Right lung (tissue), 5 donors: ENCODE data around the gene EPHA8. TPM values are rescaled to one million over a fixed set of nuclear protein-coding genes. Genes with fewer than 3 reads are reported as not detected.
A peak's percentile ranks its signal among the peaks of the same experiment; 100 is the strongest.

Experiments
- DNase-seq, 2 donors: peaks; one replicate each; pipeline ENCODE4 v3.0.0-alpha.2; 2013
- polyA plus RNA-seq, 5 donors: library from polyadenylated mRNA; unstranded; fragments of 120-200 nt; gene quantifications; one replicate each; pipeline versions ENCODE4 v1.2.1 to v1.2.3, GENCODE V29; 2013; ENCODE audit warnings: inconsistent platforms in 1 of 5, low replicate concordance in 1 of 5; ENCODE audit not compliant: insufficient read length in 5 of 5, insufficient read depth in 1 of 5

Gene EPHA8
- polyA plus RNA-seq, 5 donors: 0.23 TPM; not detected in 4

DNA sequence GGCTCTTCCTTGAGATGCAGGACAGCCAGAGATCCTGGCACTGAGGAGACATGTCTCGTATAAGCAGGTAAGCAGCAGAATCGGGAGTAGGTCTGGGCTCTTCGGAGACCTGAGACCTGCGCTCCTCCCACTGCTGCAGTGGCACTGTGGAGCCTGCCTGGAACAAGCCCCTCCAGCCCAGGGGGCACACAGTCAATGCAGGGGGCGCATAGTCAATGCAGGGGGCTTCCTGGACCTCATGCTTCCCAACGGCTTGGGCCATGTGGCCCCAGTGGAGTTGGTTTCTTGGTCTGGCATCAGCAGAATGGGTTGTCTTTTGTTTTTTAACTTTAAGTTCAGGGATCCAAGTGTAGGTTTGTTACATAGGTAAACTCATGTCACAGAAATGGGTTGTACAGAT, 27.9 kb upstream of the EPHA8 start:
- no peak for DNase-seq

DNA sequence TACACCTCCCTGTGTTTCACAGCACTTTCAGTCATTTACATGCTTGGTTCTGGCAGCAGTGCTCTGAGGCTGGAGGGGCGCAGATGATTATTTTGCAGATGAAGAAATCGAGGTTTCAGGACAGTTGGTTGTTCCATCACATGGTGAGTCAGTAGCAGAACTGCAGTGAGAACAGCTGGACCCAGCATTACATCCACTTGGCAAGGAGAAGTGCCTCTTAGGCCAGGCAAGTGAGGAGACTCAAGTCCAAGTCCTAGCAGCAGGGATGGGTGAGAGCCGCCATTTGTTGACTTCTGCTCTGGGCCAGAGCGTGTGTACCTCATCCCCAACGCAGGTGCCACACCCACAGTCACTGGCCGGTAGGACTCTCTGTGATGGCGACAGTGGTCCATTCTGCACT, 26.8 kb upstream of the EPHA8 start:
- DNase-seq: peak in 1 of 2 donors; percentile 24

DNA sequence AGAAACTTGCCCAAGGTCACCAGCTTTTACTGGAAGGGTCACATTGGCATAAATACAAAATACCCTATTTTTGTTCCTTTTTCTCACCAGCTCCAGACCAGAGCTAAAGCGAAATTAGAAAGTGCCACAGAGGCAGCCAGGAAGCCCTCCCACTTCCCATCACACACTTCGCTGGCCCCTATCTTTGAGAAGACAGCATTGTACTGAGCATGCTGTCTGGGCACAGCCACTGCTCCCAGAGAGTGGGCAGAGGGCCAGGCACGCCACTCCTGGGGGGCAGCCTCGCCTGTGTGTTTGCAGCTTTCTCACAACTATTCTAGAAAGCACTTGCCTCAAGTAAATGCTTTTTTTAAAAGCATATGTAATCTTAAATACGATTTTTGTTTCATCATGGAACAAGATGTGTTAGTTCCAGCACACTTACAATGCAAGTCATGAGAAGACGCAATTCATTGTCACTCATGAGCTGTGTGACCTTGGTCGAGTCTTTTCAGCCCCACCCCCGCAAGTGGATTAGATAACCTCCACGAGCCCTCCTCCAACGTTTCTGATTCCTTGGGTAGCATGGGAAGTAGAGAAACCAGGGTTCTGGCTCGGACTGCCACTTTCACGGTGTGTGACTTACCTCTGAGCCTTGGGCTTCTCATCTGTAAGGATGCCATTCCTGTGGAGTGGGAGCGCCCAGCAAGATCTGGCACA, 25.7 kb upstream of the EPHA8 start:
- DNase-seq: no peak

DNA sequence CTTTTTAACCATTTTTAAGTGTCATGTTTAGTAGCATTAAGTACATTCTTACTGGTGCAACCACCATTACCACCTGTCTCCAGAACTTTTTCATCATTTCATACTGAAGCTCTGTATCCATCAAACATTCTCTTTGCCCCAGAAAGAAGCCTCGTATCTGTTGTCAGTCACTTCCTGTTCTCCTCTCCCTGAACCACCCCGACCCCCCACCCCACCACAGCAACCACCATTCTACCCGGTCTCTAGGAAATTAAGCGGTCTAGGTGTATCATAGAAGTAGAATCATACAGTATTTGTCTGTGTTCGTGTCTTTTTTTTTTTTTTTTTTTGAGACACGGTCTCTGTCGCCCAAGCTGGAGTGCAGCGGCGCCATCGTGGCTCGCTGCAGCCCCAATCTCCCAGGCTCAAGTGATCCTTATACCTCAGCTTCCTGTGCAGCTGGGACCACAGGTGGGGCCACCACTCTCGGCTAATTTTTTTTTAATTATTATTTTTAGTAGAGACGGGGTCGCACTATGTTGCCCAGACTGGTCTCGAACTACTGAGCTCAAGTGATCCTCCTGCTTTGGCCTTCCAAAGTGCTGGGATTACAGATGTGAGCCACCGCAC, 23.7 kb upstream of the EPHA8 start:
- DNase-seq: no peak

DNA sequence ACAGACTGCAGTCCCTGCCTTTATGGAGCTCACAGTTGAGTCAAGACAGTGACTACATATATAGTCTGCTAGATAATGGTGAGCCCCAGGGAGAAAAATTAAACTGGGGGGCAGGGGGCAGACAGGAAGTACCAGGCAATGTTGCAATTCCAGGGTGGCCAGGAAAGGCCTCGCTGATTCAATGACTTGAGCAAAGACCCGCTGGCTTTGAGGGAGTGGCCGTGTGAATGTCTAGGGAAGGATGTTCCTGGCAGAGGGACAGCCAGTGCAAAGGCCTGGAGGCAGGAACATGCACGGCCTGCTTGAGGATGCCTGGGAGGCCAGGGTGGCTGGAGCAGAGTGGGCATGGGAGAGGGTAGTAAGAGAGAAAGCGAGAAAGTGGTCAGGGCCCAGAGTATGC, 23.0 kb upstream of the EPHA8 start:
- no peak for DNase-seq

DNA sequence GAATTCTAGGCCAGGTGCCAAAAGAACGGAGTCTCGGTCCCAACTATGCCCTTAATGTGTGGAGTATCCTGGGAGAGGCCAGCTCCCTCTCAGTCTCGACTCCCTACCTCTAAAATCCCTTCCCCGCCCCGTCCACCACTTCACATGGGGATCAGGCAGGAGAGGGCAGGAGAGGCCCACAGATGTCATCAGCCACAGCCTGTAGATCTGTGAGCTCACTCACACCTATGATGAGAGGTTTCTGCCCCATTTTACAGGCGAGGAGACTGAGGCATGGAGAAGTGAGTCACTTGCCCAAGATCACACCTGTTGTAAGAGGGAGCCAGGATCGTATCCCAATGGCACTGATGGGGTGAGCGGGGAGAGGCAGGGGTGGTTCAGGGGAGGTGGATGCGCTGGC, 20.4 kb upstream of the EPHA8 start:
- no peak for DNase-seq

DNA sequence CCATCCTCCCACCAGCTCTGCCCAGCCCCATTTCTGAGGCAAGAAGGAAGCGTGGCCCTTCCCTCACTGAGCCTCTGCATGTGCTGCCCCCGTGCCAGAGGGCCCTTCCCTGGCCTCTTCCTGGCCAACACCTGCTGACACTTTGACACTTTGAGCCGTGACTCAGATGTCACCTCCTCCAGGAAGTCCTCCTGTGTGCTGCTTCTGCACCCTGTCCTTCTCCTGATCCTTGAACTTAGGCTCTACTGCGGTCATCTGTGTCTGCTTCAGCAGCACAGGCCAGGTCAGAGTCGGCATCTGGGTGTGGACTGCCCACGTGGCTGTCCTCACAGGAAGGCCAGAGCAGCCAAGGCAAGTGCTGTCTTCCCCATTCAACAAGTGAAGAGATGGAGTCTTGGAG, 19.6 kb upstream of the EPHA8 start:
- no peak for DNase-seq

DNA sequence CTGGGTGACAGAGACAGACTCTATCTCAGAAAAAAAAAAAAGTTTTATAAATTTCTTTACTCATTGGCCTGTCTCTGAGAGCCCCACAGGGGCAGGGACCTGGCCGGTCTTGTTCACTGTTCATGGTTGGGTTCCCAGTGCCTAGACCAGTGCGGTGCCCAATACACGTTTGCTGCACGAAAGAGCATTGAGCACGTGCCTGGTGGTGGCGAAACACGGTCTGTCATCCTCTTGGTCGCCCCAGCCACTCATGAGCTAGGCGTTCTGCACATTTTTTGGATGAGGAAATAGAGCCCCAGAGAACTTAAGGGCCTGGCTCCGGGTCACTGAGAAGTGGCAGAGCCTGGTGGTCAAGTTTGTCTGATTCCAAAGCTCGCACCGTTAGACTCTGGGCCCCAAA, 18.7 kb upstream of the EPHA8 start:
- DNase-seq: no peak

DNA sequence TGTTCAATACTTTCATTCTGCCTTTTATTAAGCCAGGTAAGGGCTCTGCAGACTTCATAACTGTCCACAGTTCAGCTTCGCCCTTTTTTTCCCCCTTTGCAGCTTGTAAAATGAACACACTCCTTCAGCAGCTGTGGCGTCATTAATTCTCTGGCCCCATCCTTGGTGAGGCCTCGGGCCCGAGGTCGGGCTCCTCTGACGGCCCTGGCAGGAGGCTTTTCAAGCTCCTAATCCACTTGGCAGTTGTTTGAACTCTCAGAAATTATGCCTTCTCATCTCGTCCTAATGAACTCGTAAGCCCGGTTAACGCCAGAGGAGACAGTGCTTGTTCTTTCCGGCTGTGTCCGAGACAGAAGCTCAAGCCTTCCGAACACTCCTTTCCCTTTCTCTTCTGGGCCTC, 18.1 kb upstream of the EPHA8 start:
- DNase-seq: no peak

DNA sequence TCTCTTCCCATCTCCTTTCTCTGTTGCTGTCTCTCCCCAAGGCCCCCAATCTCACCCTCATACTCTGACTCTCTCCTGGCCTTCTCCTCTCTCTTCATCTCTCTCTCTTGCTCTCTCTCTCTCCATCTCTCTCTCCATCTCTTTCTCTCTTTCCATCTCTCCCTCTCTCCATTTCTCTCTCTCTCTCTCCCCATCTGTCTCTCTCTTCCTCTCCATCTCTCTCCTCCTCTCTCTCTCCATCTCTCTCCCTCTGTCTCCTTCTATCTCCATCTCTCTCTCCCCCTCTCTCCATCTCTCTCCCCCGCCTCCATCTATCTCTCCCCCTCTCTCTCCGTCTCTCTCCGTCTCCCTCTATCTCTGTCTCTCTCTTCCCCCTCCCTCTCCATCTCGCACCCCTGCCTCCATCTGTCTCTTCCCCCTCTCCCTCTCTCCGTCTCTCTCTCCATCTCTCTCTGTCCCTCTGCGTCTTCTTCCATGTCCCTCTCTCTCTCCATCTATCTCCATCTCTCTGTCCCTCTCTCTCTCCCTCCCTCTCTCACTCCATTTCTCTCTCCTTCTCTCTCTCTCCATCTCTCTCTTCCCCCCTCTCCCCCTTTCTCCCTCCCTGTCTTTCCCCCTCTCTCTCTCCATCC, 16.0 kb upstream of the EPHA8 start:
- no peak for DNase-seq

DNA sequence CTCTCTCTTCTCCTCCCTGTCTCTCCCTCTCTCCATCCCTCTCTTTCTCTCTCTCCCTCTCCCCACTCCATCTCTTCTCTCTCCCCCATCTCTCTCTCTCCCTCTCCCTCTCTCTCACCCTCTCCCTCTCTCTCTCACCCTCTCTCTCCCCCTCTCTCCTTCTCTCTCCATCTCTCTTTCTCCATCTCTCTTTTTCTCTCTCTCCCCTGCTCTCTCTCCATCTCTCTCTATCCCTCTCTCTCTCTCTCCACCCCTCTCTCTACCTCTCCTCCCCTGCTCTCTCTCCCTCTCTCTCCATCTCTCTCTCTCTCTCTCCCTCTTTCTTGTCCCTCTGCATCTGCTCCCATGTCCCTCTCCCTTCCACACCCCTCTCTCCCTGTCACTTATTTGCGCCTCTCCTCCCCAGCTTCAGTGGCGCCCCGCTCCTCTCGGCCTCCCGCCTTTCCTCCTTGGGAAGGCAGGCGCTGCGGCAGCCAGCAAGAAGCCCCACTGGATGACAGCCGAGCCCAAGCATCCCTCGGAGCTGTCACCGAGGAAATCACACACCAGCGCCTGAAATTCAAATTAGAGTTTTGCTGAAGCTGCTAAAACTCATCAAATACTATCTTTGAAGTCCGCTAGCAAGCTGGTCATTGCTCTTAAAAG, 15.3 kb upstream of the EPHA8 start:
- DNase-seq: no peak

DNA sequence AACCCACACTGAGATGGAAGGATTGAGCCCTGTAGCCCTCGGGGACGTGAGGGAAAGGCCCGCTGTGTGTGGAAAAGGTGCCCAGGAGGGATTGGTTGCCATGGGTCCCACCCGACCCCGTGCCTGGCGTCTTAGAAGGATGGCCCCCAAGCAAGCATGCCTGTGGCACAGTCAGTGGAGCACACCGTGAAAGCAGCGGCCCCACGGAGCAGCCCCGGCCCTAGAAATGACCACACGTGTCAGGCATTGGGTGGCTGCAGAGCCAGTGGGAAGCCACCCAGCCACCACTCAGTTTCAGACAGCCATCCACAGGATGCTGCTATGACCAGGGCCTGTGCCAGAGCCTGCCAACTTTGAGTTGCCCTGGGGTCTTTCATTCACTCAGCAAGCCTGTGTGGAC, 13.3 kb upstream of the EPHA8 start:
- DNase-seq: no peak

DNA sequence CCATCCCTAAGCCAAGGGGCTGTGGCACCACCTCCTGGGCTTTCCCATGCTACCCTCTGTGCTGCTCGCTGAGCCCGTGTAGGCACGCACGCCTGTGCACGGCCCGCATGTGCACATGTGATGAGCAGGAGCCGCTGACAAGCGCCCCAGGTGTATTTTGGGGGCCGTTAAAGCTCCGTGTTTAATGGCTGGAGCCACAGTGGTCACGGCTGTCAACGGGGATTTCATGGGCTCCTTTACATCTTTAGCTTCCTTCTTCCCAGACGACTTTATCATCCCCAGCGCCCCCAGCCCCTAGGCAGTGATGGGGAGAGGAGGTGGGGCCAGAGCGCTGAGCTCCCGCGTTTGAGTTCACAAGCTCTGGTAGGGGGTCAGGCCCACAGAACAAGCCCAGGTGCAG, 11.7 kb upstream of the EPHA8 start:
- no peak for DNase-seq

DNA sequence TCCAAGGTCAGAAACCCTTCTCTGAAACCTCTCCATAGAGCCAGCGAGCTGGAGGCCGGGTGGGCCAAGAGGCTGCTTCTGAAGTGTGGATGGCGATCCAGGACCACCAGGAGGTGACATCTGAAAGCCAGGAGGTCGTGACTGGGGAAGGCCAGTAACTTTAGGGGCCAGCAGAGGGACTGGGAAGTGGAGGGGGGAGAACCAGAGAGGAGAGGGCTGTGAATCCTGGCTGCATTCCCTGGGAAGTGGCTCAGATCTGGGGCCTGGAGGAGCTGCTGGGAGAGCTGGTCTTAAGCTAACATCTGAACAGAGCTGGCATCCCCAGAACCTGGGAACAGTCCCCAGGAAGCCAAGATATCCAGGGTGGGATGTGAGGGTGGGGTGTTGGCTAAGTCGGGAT, 11.3 kb upstream of the EPHA8 start:
- DNase-seq: no peak

DNA sequence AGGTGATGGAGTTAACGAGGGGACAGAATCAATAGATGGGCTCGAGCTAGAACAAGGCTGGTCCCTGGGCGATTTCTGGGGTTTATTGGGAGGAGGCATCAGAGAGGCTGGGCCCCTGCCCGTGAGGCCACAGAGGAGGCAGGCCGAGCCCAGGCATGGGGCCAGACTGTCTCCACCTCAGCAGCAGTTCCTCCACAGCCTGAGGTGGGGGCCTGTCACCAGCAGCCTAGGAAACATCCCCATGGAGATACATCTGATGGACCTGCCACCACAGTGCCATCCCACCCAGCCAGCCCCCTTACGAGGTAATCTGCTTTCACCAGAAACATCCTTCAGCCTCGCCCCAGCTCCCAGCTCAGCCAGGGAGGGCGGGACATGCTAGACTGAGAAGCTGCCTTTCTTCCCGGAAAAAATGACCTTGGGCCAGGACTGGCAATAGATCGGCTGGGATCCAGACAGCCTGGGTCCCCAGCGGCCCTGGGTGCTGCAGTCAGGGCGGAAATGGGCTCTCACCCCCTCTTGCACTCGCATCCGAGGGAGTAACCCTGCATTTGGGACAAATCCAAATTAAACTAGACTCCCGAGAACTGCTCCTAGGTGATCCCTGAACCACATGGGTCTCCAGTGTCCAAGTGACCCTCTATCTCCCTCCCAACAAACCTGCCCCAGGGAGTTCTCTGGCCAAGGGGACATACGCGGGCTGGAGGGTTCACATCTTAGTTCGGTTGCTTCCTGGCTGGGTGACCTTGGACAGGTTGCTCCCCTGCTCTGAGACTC, 10.0 kb upstream of the EPHA8 start:
- DNase-seq: no peak

DNA sequence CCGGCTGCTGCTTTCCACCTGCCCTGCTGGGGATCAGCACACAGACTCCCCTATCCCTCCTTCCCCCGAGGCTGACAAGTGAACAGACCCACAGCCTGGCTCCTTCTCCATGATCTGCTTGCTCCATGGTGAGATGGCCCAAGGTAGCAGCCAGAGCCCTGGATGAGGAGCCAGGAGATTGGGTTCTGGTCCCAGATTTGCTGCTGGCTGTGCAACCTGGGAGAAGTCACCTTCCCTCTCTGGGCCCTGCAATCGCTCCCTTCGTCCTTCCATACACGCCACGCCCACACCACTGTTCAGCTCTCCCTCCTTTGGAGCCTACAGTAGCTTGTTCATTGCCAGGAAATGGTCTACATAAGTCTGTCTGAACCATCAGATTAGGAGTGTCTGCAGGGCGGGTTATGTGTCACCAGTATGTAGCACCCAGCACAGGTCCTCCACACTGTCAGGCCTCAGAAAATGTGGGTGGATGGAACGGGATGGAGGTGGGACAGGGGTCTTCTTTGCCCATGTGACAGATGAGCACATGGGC, 9.2 kb upstream of the EPHA8 start:
- no peak for DNase-seq

DNA sequence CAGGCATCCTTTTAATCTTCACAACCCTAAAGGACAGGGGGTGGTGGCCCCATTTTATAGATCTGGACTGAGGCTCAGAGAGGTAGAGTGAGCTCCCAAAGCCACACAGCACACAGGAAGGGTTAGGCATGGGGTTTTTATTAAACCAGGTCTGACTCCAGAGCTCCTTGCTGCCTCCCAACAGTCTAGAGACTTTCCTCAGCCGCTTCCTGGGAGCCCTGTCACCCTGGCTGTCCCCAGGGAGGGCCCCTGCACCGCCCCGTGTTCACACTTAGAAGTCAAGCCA, 8.0 kb upstream of the EPHA8 start:
- DNase-seq: no peak

DNA sequence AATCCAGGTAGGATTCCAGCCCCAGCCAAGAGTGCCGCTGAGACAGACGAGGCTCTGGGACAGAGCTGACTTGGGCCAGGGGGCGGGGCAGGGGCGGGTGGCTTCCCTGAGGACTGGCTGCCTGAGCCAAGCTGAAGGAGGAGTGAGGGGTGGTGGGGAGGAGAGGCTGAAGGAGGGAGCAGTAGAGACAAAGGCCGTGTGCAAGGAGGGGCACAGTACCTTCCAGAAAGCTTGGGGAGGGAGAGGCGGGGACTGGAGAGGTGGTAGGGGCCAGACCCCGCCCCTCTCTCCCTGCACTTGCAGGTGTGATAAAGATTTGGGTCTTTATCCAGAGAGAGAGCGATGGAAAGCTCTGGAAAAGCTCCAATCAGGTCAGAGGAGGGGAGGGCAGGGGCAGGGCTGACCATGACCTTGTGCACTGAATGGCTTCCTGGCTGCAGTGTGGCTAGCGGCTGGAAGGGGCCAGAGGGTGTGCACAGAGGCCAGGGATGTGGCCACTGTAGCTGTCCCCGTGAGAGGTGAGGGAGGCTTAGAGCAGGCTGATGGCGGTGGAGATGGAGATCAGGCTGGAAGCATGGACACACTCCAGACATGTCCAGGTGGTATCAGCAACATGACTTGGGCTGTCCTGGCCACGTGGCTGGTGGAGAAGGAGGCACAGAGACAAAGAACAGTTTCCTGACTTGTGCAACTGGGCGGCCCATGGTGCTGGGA, 6.7 kb upstream of the EPHA8 start:
- DNase-seq: no peak

DNA sequence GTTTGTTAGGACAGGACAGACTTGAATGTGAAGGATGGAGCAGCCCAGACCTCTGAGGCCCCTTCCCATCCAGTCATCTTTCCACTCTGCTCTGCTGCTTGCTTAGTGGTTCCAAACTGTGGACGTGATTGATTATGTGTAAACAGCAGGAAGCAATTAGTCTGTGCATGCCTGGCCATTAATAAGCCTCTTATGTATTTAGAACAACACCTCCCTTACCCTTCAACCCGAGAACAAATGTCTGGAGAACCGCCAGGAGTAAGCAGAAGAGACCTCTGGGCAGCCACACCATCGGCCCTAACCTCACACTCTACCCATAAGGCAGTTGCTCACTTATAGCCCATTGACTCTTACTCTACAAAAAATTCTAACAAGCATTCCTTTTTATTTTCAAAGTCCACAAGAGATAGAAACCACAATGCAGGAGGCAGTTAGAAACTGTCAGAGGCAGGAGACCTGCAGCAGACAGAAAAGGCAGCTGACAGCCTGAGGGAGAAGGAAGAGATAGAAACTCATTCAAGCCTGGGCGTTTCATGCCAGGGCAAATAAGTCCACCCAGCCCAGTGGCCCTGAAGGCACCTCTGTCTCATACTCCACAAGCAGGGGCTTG, 5.8 kb upstream of the EPHA8 start:
- DNase-seq: peak; percentile 9 to 24

DNA sequence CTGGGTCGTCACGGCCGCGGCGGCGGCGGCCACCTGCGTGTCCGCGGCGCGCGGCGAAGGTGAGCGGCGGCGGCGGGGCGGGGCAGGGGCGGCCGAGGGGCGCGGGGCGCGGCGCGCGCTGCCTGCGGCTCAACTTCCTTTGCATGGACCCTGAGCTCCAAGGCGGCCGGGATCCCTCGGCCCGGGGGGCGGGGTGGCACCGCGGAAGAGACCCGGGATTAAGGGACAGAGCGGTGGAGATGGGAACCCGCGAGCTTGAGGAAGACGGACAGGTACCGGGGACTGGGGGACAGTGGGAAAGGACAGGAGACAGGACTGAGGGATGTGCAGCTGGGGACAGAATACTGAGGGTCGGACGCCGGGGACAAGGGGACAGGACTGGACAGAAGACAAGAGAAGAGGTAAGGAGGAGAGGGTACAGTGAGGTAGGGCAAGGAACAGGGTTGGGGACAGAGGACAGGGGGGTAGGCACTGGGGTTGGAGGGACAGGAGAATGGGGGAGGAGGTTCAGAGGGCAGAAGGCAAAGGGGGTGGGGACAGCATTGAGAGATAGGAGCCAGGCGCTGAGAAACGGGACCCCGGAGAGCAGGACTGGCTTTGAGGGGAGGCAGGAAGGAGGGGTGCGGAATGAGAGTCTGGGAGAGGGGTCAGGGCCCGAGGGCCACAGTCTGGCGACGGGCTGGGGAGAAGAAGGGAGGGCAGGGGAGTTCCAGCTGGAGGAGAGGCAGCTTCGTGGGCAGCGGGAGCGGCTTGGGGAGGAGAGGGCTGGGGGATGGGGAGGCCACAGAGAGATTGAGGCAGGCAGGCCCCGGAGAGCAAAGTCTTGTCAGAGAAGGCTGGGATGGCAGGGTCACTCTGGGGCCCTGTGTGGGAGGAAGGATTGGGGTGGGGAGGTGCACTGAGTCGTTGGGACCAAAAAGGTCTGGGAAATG, 648 bp downstream of the EPHA8 start:
- no peak for DNase-seq
